Stimulated activated CD8-positive, alpha-beta memory T cell treated with anti-CD3 and anti-CD28 coated beads, Interleukin-2, amount 100 ng/mL, for 1 hour (primary cell): ENCODE data around the gene FIBCD1.

Source experiments
- DNase-seq, 2 donors: peaks; one replicate each; pipeline ENCODE4 v3.0.0-alpha.2; 2020; ENCODE audit warnings: low read depth in 2 of 2

The FIBCD1 gene

GRCh38 chr9:130860458-130861316 is 78.4 kb downstream of the FIBCD1 start:
- DNase-seq = no peak

GRCh38 chr9:130858739-130859705 is 80.0 kb downstream of the FIBCD1 start:
- no peak for DNase-seq

GRCh38 chr9:130857864-130858738 is 80.9 kb downstream of the FIBCD1 start:
- DNase-seq = no peak

GRCh38 chr9:130856474-130856873 is 82.6 kb downstream of the FIBCD1 start:
- no peak for DNase-seq

GRCh38 chr9:130854835-130855234 is 84.2 kb downstream of the FIBCD1 start:
- no peak for DNase-seq

- no peak for DNase-seq
Observed at GRCh38 chr9:130854092-130854491, 85.0 kb downstream of the FIBCD1 start.

- DNase-seq = no peak
Observed at GRCh38 chr9:130852801-130853200, 86.2 kb downstream of the FIBCD1 start.
